HepG2 (cell line): ENCODE results near the gene DIPK1A. TPM values are rescaled to one million over a fixed set of nuclear protein-coding genes. Genes with fewer than 3 reads are reported as not detected.

Experiments used
- ATAC-seq: fragments of 200-7000 bp; cut with Tn5 transposase; 3 replicates; pipeline ENCODE4 v1.9.1; 2020; ENCODE audit warnings: mild to moderate bottlenecking, moderate library complexity
- BruUV-seq: library from RNA; stranded (reverse); fragments of 400-500 nt; replicated peaks from 2 replicates; lab custom pipeline; 2021; lab: Mats Ljungman, UMichigan
- CTCF ChIA-PET: fragments of 300-600 bp; formaldehyde crosslinking; extraction: SDS; loops from one replicate; lab custom pipeline; 2021; ENCODE audit warnings: low total read pairs, inconsistent platforms, low intra/inter-chr PET ratio; lab: Yijun Ruan, JAX
- POLR2A ChIA-PET: fragments of 350-600 bp; sonication (Branson Sonifier 250); formaldehyde crosslinking; loops from one replicate; lab custom pipeline; 2020; ENCODE audit warnings: antibody characterized with exemption, inconsistent platforms; lab: Yijun Ruan, JAX
- DNase-seq: peaks from one replicate; pipeline ENCODE4 v3.0.0-alpha.2; 2015; ENCODE audit warnings: low spot score
- FAIRE-seq: peaks from 3 replicates; lab custom pipeline; 2011; peaks lifted over from hg19 to GRCh38; lab: Jason Lieb, UNC
- H2AFZ ChIP-seq: one replicate; pipeline ENCODE4 v1.6.1; 2011; ENCODE audit warnings: low read length, inconsistent platforms
- H3K27ac ChIP-seq: fragments of 300-600 bp; 3 replicates; pipeline ENCODE4 v1.8.0; 2011; ENCODE audit warnings: mixed run types, mild to moderate bottlenecking, mixed read lengths, low read length, inconsistent platforms; ENCODE audit not compliant: insufficient read depth; ENCODE audit errors: extremely low read length
- H3K27me3 ChIP-seq, 2 experiments: fragments of 200-600 bp in 1 of 2; 2 replicates in 1 of 2; 3 replicates in 1 of 2; pipeline versions ENCODE4 v1.6.0 to v1.8.0; 2011; ENCODE audit warnings: low read length in 2 of 2, mild to moderate bottlenecking in 2 of 2, moderate library complexity in 2 of 2, inconsistent platforms in 1 of 2; ENCODE audit not compliant: insufficient read depth in 2 of 2, control insufficient read depth in 1 of 2
- H3K36me3 ChIP-seq, 2 experiments: fragments of 200-600 bp in 1 of 2; replicated peaks in 1 of 2; 2 replicates in 1 of 2; 3 replicates in 1 of 2; pipeline versions ENCODE4 v1.5.1 to v1.8.0; 2011; ENCODE audit warnings: low read length in 2 of 2, inconsistent platforms in 1 of 2; ENCODE audit not compliant: insufficient read depth in 2 of 2, control insufficient read depth in 1 of 2
- H3K4me1 ChIP-seq: 2 replicates; pipeline ENCODE4 v1.5.1; 2012; ENCODE audit warnings: low read length, inconsistent platforms; ENCODE audit not compliant: insufficient read depth
- H3K4me2 ChIP-seq: 2 replicates; pipeline ENCODE4 v1.6.0; 2011; ENCODE audit warnings: low read depth, low read length, inconsistent platforms
- H3K4me3 ChIP-seq, 3 experiments: fragments of 200-600 bp in 1 of 3; sonication (generic), shearing (Covaris generic) in 1 of 3; replicated peaks in 1 of 3; 2 replicates each; pipeline ENCODE4 v1.5.1; 2011 to 2016; ENCODE audit warnings: low read length in 3 of 3, inconsistent platforms in 2 of 3, low read depth in 2 of 3, mild to moderate bottlenecking in 2 of 3, control low read depth in 1 of 3, mixed read lengths in 1 of 3; ENCODE audit not compliant: insufficient read depth in 1 of 3
- H3K79me2 ChIP-seq: one replicate; pipeline ENCODE4 v1.6.1; 2011; ENCODE audit warnings: low read length, inconsistent platforms; ENCODE audit not compliant: insufficient read depth
- H3K9ac ChIP-seq: 2 replicates; pipeline ENCODE4 v1.6.0; 2011; ENCODE audit warnings: mild to moderate bottlenecking, low read depth, low read length, inconsistent platforms; ENCODE audit not compliant: insufficient read depth
- H3K9me3 ChIP-seq: 2 replicates; pipeline ENCODE4 v1.5.1; 2012; ENCODE audit warnings: mild to moderate bottlenecking, low read length
- H4K20me1 ChIP-seq: 2 replicates; pipeline ENCODE4 v1.6.0; 2011; ENCODE audit warnings: inconsistent platforms, mild to moderate bottlenecking, low read length, moderate library complexity; ENCODE audit not compliant: insufficient read depth
- CREBL2 ChIP-seq: sonication (generic); formaldehyde crosslinking; IDR thresholded peaks from 2 replicates; pipeline ENCODE4 v1.8.1; 2023; ENCODE audit warnings: missing genetic modification reagents, mild to moderate bottlenecking, borderline replicate concordance
- GLI4 ChIP-seq: sonication (generic); formaldehyde crosslinking; IDR thresholded peaks from 2 replicates; pipeline ENCODE4 v1.5.1; 2020; ENCODE audit warnings: missing genetic modification reagents, mild to moderate bottlenecking, moderate library complexity, borderline replicate concordance
- GLMP ChIP-seq: sonication (generic); formaldehyde crosslinking; IDR thresholded peaks from 2 replicates; pipeline ENCODE4 v1.9.0; 2021; ENCODE audit warnings: missing genetic modification reagents, mild to moderate bottlenecking, borderline replicate concordance
- ISX ChIP-seq: sonication (generic); formaldehyde crosslinking; conservative IDR thresholded peaks from 2 replicates; pipeline ENCODE4 v1.5.0; 2020; ENCODE audit warnings: missing genetic modification reagents
- MTA3 ChIP-seq: sonication (generic); formaldehyde crosslinking; IDR thresholded peaks from 2 replicates; pipeline ENCODE4 v1.4.0; 2020; ENCODE audit warnings: missing genetic modification reagents
- MXD4 ChIP-seq: IDR thresholded peaks from 2 replicates; pipeline ENCODE4 v1.6.1; 2016; ENCODE audit warnings: mild to moderate bottlenecking, missing biosample characterization, missing genetic modification reagents
- NR1H2 ChIP-seq: sonication (generic); formaldehyde crosslinking; IDR thresholded peaks from 2 replicates; pipeline ENCODE4 v1.8.1; 2022; ENCODE audit warnings: low read depth, missing genetic modification reagents, borderline replicate concordance
- TAF1 ChIP-seq: sonication (generic); formaldehyde crosslinking; IDR thresholded peaks from 2 replicates; pipeline ENCODE4 v1.4.0; 2020; ENCODE audit warnings: missing genetic modification reagents
- XBP1 ChIP-seq: sonication (generic); formaldehyde crosslinking; IDR thresholded peaks from 2 replicates; pipeline ENCODE4 v1.5.0; 2020; ENCODE audit warnings: missing genetic modification reagents
- ZBTB34 ChIP-seq: sonication (generic); formaldehyde crosslinking; IDR thresholded peaks from 2 replicates; pipeline ENCODE4 v1.8.0; 2022; ENCODE audit warnings: mild to moderate bottlenecking, missing genetic modification reagents
- ZNF446 ChIP-seq: sonication (generic); formaldehyde crosslinking; IDR thresholded peaks from 2 replicates; pipeline ENCODE4 v1.5.0; 2020; ENCODE audit warnings: mild to moderate bottlenecking, missing genetic modification reagents
- ZNF572 ChIP-seq: sonication (generic); formaldehyde crosslinking; IDR thresholded peaks from 2 replicates; pipeline ENCODE4 v1.5.1; 2020; ENCODE audit warnings: mild to moderate bottlenecking, missing genetic modification reagents
- ZNF703 ChIP-seq: sonication (generic); formaldehyde crosslinking; IDR thresholded peaks from 2 replicates; pipeline ENCODE4 v1.5.1; 2020; ENCODE audit warnings: missing genetic modification reagents, mild to moderate bottlenecking, moderate library complexity, borderline replicate concordance
- ZNF75D ChIP-seq: sonication (generic); formaldehyde crosslinking; IDR thresholded peaks from 2 replicates; pipeline ENCODE4 v1.8.1; 2023; ENCODE audit warnings: missing genetic modification reagents, mild to moderate bottlenecking, borderline replicate concordance
- WGBS: methylation state at CpG from one replicate; pipeline ENCODE4 v1.1.6; 2017; ENCODE audit warnings: low lambda C conversion rate; 5-methylcytosine and 5-hydroxymethylcytosine counted together
- in situ Hi-C: cut with HindIII; loops from 2 replicates; pipeline ENCODE4 v1.10.0; 2017; ENCODE audit warnings: low pct_unique_long_range_greater_than_20kb; ENCODE audit not compliant: extremely low pct_ligation_motif_present
- intact Hi-C: fragments of 100-400 bp; cut with micrococcal nuclease; formaldehyde crosslinking; loops from one replicate; pipeline ENCODE4 v1.10.0; 2022; ENCODE audit not compliant: unreplicated experiment
- polyA plus RNA-seq, 8 experiments: library from polyadenylated mRNA; depleted of rRNA in 3 of 8; stranded (reverse) in 7 of 8; unstranded in 1 of 8; fragments of >200 nt; fragmentation: Illumina TruSeq in 4 of 8; extraction: Trizol in 4 of 8; gene quantifications; 2 replicates each; pipeline versions ENCODE4 v1.2.1 to v1.2.3, GENCODE V29; 2011 to 2016; ENCODE audit warnings: low read depth in 4 of 8, missing spikeins in 1 of 8, mixed read lengths in 1 of 8; ENCODE audit not compliant: insufficient read depth in 1 of 8
- total RNA-seq, 5 experiments: library from RNA; depleted of rRNA; stranded (reverse); fragments of >200 nt; fragmentation: Illumina TruSeq; extraction: Trizol; gene quantifications; 2 replicates each; pipeline ENCODE4 v1.2.3, GENCODE V29; 2016; ENCODE audit warnings: low read depth in 1 of 5

The DIPK1A gene
- total and polyA plus RNA-seq, 2 of the 13 experiments (the other 11 are each of a cell fraction or from before 2014, with no cell fraction given), result 8.4 TPM

GRCh38 chr1:93003981-93004380 is 42.7 kb upstream of the DIPK1A start (continued):
- TF ChIP-seq NR1H2 (CRISPR knock-in tag) (no peak), ZNF446 (CRISPR knock-in tag) (no peak), ZNF75D (no peak), ZNF703 (CRISPR knock-in tag) (no peak), ZBTB34 (no peak)

- H3K9me3 ChIP-seq, result no peaks in the 10 kb centered on the region
- H3K9ac ChIP-seq, result no peak overlapping the region
- ChIA-PET POLR2A (no interaction called here), CTCF (no interaction called here)
- BruUV-seq, result no TSS peak
- no peak overlapping the region for H3K4me3 ChIP-seq
- H3K27me3 ChIP-seq, result peaks cover 0 to 11% of the 10 kb centered on the region in 2 experiments; a peak in 2 of 5 replicates
- intact Hi-C loops (no loop called here), in situ Hi-C loops (no loop called here)
- H3K4me2 ChIP-seq, result no peak overlapping the region
- FAIRE-seq (no peak), DNase-seq (no peak), ATAC-seq (no peak)
- no peaks in the 10 kb centered on the region for H4K20me1 ChIP-seq
- H3K79me2 ChIP-seq, result no peaks in the 10 kb centered on the region
- WGBS, result 14% methylated on average over 2 of the region's 2 CpGs
- no peak for TF ChIP-seq ZNF572
- TF ChIP-seq MTA3, result no peak
- TF ChIP-seq CREBL2 (CRISPR knock-in tag), result no peak
- TF ChIP-seq XBP1 (CRISPR knock-in tag), result no peak
- no peak for TF ChIP-seq GLI4
- TF ChIP-seq GLMP (CRISPR knock-in tag), result no peak
- no peak for TF ChIP-seq ISX (CRISPR knock-in tag)
- no peak for TF ChIP-seq TAF1
- TF ChIP-seq MXD4, result no peak
- 0 out of 2 replicates have a peak, but pooled peaks cover under 1% of the 10 kb centered on the region for H3K4me1 ChIP-seq
- H3K27ac ChIP-seq, result no peak overlapping the region
- no peaks in the 10 kb centered on the region for H3K36me3 ChIP-seq
- no peak overlapping the region for H2AFZ ChIP-seq
These were observed 41.5 kb upstream of the DIPK1A start for GRCh38 chr1:93002781-93003180.
